Keratinocyte (primary cell): ENCODE measurements around the gene HID1. TPM values are rescaled to one million over a fixed set of nuclear protein-coding genes. Genes with fewer than 3 reads are reported as not detected.

ENCODE experiments used
- DNase-seq: peaks from one replicate; pipeline ENCODE4 v3.0.0-alpha.2; 2011; ENCODE audit warnings: low read depth, missing footprints, low spot score
- FAIRE-seq: peaks from 2 replicates; lab custom pipeline; 2011; peaks lifted over from hg19 to GRCh38; lab: Jason Lieb, UNC
- H2AFZ ChIP-seq: 2 replicates; pipeline ENCODE4 v1.6.0; 2012; ENCODE audit warnings: low read length, control low read depth, inconsistent platforms; ENCODE audit not compliant: control insufficient read depth
- H3K27ac ChIP-seq: 2 replicates; pipeline ENCODE4 v1.5.1; 2011; ENCODE audit warnings: low read length; ENCODE audit not compliant: control insufficient read depth, insufficient read depth
- H3K27me3 ChIP-seq: 3 replicates; pipeline ENCODE4 v1.6.0; 2011; ENCODE audit warnings: low read length; ENCODE audit not compliant: control insufficient read depth, insufficient read depth; ENCODE audit errors: extremely low read depth
- H3K36me3 ChIP-seq, 2 experiments: 2 replicates in 1 of 2; 3 replicates in 1 of 2; pipeline ENCODE4 v1.5.1; 2011; ENCODE audit warnings: low read length in 2 of 2, mild to moderate bottlenecking in 1 of 2; ENCODE audit not compliant: control insufficient read depth in 2 of 2, insufficient read depth in 2 of 2; ENCODE audit errors: extremely low read depth in 1 of 2
- H3K4me1 ChIP-seq: 3 replicates; pipeline ENCODE4 v1.5.1; 2011; ENCODE audit warnings: low read length; ENCODE audit not compliant: control insufficient read depth, insufficient read depth; ENCODE audit errors: extremely low read depth
- H3K4me2 ChIP-seq: 3 replicates; pipeline ENCODE4 v1.6.0; 2011; ENCODE audit warnings: low read depth, low read length; ENCODE audit not compliant: control insufficient read depth, insufficient read depth; ENCODE audit errors: extremely low read depth
- H3K4me3 ChIP-seq, 3 experiments: fragments of 200-600 bp in 1 of 3; sonication (generic) in 1 of 3; 2 replicates in 2 of 3; 3 replicates in 1 of 3; pipeline ENCODE4 v1.5.1; 2011 to 2016; ENCODE audit warnings: low read length in 3 of 3, mild to moderate bottlenecking in 3 of 3, control low read depth in 2 of 3, inconsistent platforms in 1 of 3, low read depth in 1 of 3, mixed read lengths in 1 of 3, mixed run types in 1 of 3, moderate library complexity in 1 of 3; ENCODE audit not compliant: control insufficient read depth in 2 of 3, insufficient read depth in 2 of 3; ENCODE audit errors: extremely low read depth in 1 of 3
- H3K79me2 ChIP-seq: 2 replicates; pipeline ENCODE4 v1.6.0; 2012; ENCODE audit warnings: low read length; ENCODE audit not compliant: control insufficient read depth, insufficient read depth
- H3K9ac ChIP-seq: 3 replicates; pipeline ENCODE4 v1.6.0; 2011; ENCODE audit warnings: low read length; ENCODE audit not compliant: control insufficient read depth, insufficient read depth; ENCODE audit errors: extremely low read depth
- H3K9me1 ChIP-seq: 3 replicates; pipeline ENCODE4 v1.6.0; 2011; ENCODE audit warnings: low read length; ENCODE audit not compliant: control insufficient read depth, insufficient read depth; ENCODE audit errors: extremely low read depth
- H3K9me3 ChIP-seq: 2 replicates; pipeline ENCODE4 v1.5.1; 2012; ENCODE audit warnings: low read depth, low read length; ENCODE audit not compliant: control insufficient read depth
- H4K20me1 ChIP-seq: 3 replicates; pipeline ENCODE4 v1.6.0; 2011; ENCODE audit warnings: low read length; ENCODE audit not compliant: control insufficient read depth, insufficient read depth; ENCODE audit errors: extremely low read depth
- CTCF ChIP-seq, 3 experiments: IDR thresholded peaks in 1 of 3; conservative IDR thresholded peaks in 1 of 3; optimal IDR thresholded peaks in 1 of 3; 2 replicates in 2 of 3; 3 replicates in 1 of 3; pipeline versions ENCODE3 to v1.5.1; 2011; ENCODE audit warnings: low read length in 3 of 3, mild to moderate bottlenecking in 3 of 3, moderate library complexity in 2 of 3, control low read depth in 1 of 3, inconsistent platforms in 1 of 3; ENCODE audit not compliant: insufficient read depth in 2 of 3; ENCODE audit errors: extremely low read depth in 1 of 3
- EZH2 ChIP-seq: IDR thresholded peaks from one replicate; pipeline ENCODE4 v1.6.1; 2012; ENCODE audit warnings: inconsistent platforms, mild to moderate bottlenecking, low read length, moderate library complexity
- dilution Hi-C: fragments of 300-500 bp; cut with MboI; formaldehyde crosslinking; loops from one replicate; pipeline ENCODE4 v1.7.0; 2020; ENCODE audit warnings: low sequenced_read_pairs; ENCODE audit not compliant: extremely low pct_ligation_motif_present
- polyA plus RNA-seq, 5 experiments: library from polyadenylated mRNA; depleted of rRNA in 3 of 5; stranded (reverse) in 3 of 5; stranded (forward) in 1 of 5; unstranded in 1 of 5; fragments of >200 nt; gene quantifications; 1 replicate in 1 of 5; 2 replicates in 3 of 5; 3 replicates in 1 of 5; pipeline versions ENCODE4 v1.2.1 to v1.2.3, GENCODE V29; 2011 to 2012; ENCODE audit warnings: missing spikeins in 2 of 5, low read depth in 1 of 5, low replicate concordance in 1 of 5

HID1 gene
- polyA plus RNA-seq, 1 donor (not counting 4 experiments of a cell fraction or from before 2014, with no cell fraction given), result 0.33 TPM

- no peak for TF ChIP-seq CTCF (optimal IDR thresholded peaks at IDR 0.05 in 1 of 3, IDR thresholded peaks at IDR 0.05 in 1 of 3, conservative IDR thresholded peaks at IDR 0.05 in 1 of 3; ENCODE audit: extremely low read depth in 1 of 3, insufficient read depth in 2 of 3, low read length in 3 of 3)
- TF ChIP-seq EZH2, result no peak
- H3K9me3 ChIP-seq, result no peaks in the 10 kb centered on the region
- H3K79me2 ChIP-seq, result no peaks in the 10 kb centered on the region
- H3K4me1 ChIP-seq, result peaks cover 17% of the 10 kb centered on the region
- H3K4me3 ChIP-seq, result no peak overlapping the region
- DNase-seq (no peak), FAIRE-seq (no peak)
- peaks cover 5% of the 10 kb centered on the region for H3K27me3 ChIP-seq
- H3K27ac ChIP-seq, result no peak overlapping the region
- dilution Hi-C loops, result no loop called here
- H3K9me1 ChIP-seq, result no peaks in the 10 kb centered on the region
- no peaks in the 10 kb centered on the region for H3K36me3 ChIP-seq
- H2AFZ ChIP-seq, result no peak overlapping the region
- no peak overlapping the region for H3K4me2 ChIP-seq
- H4K20me1 ChIP-seq, result no peaks in the 10 kb centered on the region
- H3K9ac ChIP-seq, result no peak overlapping the region
Measured at GRCh38 chr17:74979408-74980146, 7.0 kb upstream of the HID1 start.

- dilution Hi-C loops, result no loop called here
- no peak for DNase-seq
- no peak for FAIRE-seq
Measured at GRCh38 chr17:74978240-74978639, 5.7 kb upstream of the HID1 start.

More at GRCh38 chr17:74978240-74978639, 5.7 kb upstream of the HID1 start:
- Histone ChIP-seq H3K9me1 (no peaks in the 10 kb centered on the region), H3K79me2 (no peaks in the 10 kb centered on the region), H3K4me2 (no peak overlapping the region), H3K27me3 (peaks cover 11% of the 10 kb centered on the region), H3K27ac (no peak overlapping the region), H3K9ac (no peak overlapping the region), H2AFZ (no peak overlapping the region), H3K4me1 (peaks cover 17% of the 10 kb centered on the region), H4K20me1 (no peaks in the 10 kb centered on the region), H3K36me3 (no peaks in the 10 kb centered on the region), H3K4me3 (no peak overlapping the region), H3K9me3 (no peaks in the 10 kb centered on the region)
- no peak for TF ChIP-seq CTCF (optimal IDR thresholded peaks at IDR 0.05 in 1 of 3, IDR thresholded peaks at IDR 0.05 in 1 of 3, conservative IDR thresholded peaks at IDR 0.05 in 1 of 3; ENCODE audit: extremely low read depth in 1 of 3, insufficient read depth in 2 of 3, low read length in 3 of 3)
- no peak for TF ChIP-seq EZH2
